Measurements from ENCODE around the gene INTS11. TPM values are rescaled to one million over a fixed set of nuclear protein-coding genes. Genes with fewer than 3 reads are reported as not detected.

The INTS11 gene
- polyA plus RNA-seq, 1 experiment = 95.8 TPM

GRCh38 chr1:1346501-1346890 lies 22.0 kb upstream of the INTS11 start:
- no peak for DNase-seq (ENCODE audit: low read depth)
- no peak for TF ChIP-seq CTCF (IDR thresholded peaks at IDR 0.05; ENCODE audit: insufficient read depth, low read depth, low read length)

GRCh38 chr1:1345860-1346500 lies 21.5 kb upstream of the INTS11 start:
- TF ChIP-seq CTCF (IDR thresholded peaks at IDR 0.05; ENCODE audit: insufficient read depth, low read depth, low read length) = no peak
- ChIA-PET POLR2A (no interaction called here), CTCF (interaction anchor here (1.3 to 3.6 kb wide), 4 partner anchors 10 to 26 kb away, joined by 4 to 21 read pairs (median 12); no protein-coding TSS in a partner anchor)
- Histone ChIP-seq H3K4me3 (ENCODE audit: low read depth, low read length) (no peak overlapping the region), H3K36me3 (ENCODE audit: control insufficient read depth, insufficient read depth, low read length) (peaks cover 14% of the 10 kb centered on the region), H3K27me3 (ENCODE audit: control insufficient read depth, insufficient read depth, low read length) (no peaks in the 10 kb centered on the region)
- no peak for DNase-seq (ENCODE audit: low read depth)

More at GRCh38 chr1:1346501-1346890, 22.0 kb upstream of the INTS11 start:
- H3K27me3 ChIP-seq (ENCODE audit: control insufficient read depth, insufficient read depth, low read length) = no peaks in the 10 kb centered on the region
- ChIA-PET CTCF (interaction anchor here (1.3 to 3.6 kb wide), 4 partner anchors 11 to 41 kb away, joined by 4 to 13 read pairs (median 9); no protein-coding TSS in a partner anchor), POLR2A (no interaction called here)
- H3K36me3 ChIP-seq (ENCODE audit: control insufficient read depth, insufficient read depth, low read length) = peaks cover 8% of the 10 kb centered on the region
- H3K4me3 ChIP-seq (ENCODE audit: low read depth, low read length) = no peak overlapping the region

GRCh38 chr1:1345384-1345783 lies 20.9 kb upstream of the INTS11 start:
- Histone ChIP-seq H3K36me3 (ENCODE audit: control insufficient read depth, insufficient read depth, low read length) (peaks cover 19% of the 10 kb centered on the region), H3K27me3 (ENCODE audit: control insufficient read depth, insufficient read depth, low read length) (no peaks in the 10 kb centered on the region), H3K4me3 (ENCODE audit: low read depth, low read length) (no peak overlapping the region)
- no peak for TF ChIP-seq CTCF (IDR thresholded peaks at IDR 0.05; ENCODE audit: insufficient read depth, low read depth, low read length)
- POLR2A ChIA-PET = no interaction called here
- DNase-seq (ENCODE audit: low read depth) = no peak
- CTCF ChIA-PET = interaction anchor here (0.6 to 3.6 kb wide), 4 partner anchors 9 to 27 kb away, joined by 3 to 21 read pairs (median 8); no protein-coding TSS in a partner anchor

- DNase-seq (ENCODE audit: low read depth) = no peak
- peak; percentile 55 for TF ChIP-seq CTCF (IDR thresholded peaks at IDR 0.05; ENCODE audit: insufficient read depth, low read depth, low read length)
- H3K27me3 ChIP-seq (ENCODE audit: control insufficient read depth, insufficient read depth, low read length) = no peaks in the 10 kb centered on the region
- H3K4me3 ChIP-seq (ENCODE audit: low read depth, low read length) = no peak overlapping the region
- POLR2A ChIA-PET = no interaction called here
- peaks cover 21% of the 10 kb centered on the region for H3K36me3 ChIP-seq (ENCODE audit: control insufficient read depth, insufficient read depth, low read length)
- CTCF ChIA-PET = interaction anchor here (0.6 to 3.6 kb wide), 5 partner anchors 9 to 29 kb away, joined by 3 to 21 read pairs (median 4); partner anchors contain the start of gene MXRA8
These were observed 20.3 kb upstream of the INTS11 start for GRCh38 chr1:1344655-1345361.

GRCh38 chr1:1343811-1344421 lies 19.5 kb upstream of the INTS11 start:
- ChIA-PET POLR2A (no interaction called here), CTCF (interaction anchor here (0.6 to 3.3 kb wide), 3 partner anchors 15 to 30 kb away, joined by 3 to 21 read pairs (median 4); partner anchors contain the start of gene MXRA8)
- no peak overlapping the region for H3K4me3 ChIP-seq (ENCODE audit: low read depth, low read length)
- peaks cover 24% of the 10 kb centered on the region for H3K36me3 ChIP-seq (ENCODE audit: control insufficient read depth, insufficient read depth, low read length)
- H3K27me3 ChIP-seq (ENCODE audit: control insufficient read depth, insufficient read depth, low read length) = no peaks in the 10 kb centered on the region
- TF ChIP-seq CTCF (IDR thresholded peaks at IDR 0.05; ENCODE audit: insufficient read depth, low read depth, low read length) = no peak
- DNase-seq (ENCODE audit: low read depth) = no peak
